Fibroblast of villous mesenchyme (primary cell): ENCODE measurements around the gene SRP14. TPM values are rescaled to one million over a fixed set of nuclear protein-coding genes. Genes with fewer than 3 reads are reported as not detected.
"Not testable (repeated sequence)": the region's sequence is repeated elsewhere in the genome, so short reads cannot be mapped to it uniquely, and the experiment has no call there.

Source experiments
- DNase-seq: peaks from one replicate; pipeline ENCODE4 v3.0.0-alpha.2; 2010; ENCODE audit warnings: low read depth
- H3K4me3 ChIP-seq: 2 replicates; pipeline ENCODE4 v1.5.1; 2011; ENCODE audit warnings: low read depth, mild to moderate bottlenecking, low read length
- total RNA-seq: library from RNA; depleted of rRNA; stranded (reverse); fragments of >200 nt; gene quantifications from 2 replicates; pipeline ENCODE4 v1.2.3, GENCODE V29; 2012
- TF ChIP-seq, protein P1 (sequence below): IDR thresholded peaks from 2 replicates; pipeline ENCODE4 v1.5.1; 2012; ENCODE audit warnings: low read depth, mild to moderate bottlenecking, low read length; ENCODE audit not compliant: insufficient read depth

The SRP14 gene
- total RNA-seq, 1 donor: 93.3 TPM

DNA sequence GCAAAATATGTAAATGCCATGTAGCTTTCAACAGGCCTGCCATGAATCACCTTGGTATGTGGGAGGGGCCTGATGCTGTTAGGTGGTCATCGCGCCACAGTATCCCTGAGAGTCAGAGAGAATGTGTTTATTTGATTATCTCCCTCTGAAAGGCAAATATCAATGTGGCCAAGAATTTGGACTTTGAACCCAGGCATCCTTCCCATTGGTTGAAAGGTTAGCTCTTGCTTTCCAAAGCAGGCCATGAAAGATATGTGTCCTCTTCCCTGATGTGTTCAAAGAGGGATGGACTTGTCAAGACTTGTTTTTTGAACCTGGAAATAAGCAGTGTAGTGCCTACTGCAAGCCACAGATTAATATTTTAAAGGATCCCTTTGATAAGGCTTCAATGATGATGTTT, 36.7 kb downstream of the SRP14 start:
- no peak for DNase-seq
- TF ChIP-seq, protein P1, sequence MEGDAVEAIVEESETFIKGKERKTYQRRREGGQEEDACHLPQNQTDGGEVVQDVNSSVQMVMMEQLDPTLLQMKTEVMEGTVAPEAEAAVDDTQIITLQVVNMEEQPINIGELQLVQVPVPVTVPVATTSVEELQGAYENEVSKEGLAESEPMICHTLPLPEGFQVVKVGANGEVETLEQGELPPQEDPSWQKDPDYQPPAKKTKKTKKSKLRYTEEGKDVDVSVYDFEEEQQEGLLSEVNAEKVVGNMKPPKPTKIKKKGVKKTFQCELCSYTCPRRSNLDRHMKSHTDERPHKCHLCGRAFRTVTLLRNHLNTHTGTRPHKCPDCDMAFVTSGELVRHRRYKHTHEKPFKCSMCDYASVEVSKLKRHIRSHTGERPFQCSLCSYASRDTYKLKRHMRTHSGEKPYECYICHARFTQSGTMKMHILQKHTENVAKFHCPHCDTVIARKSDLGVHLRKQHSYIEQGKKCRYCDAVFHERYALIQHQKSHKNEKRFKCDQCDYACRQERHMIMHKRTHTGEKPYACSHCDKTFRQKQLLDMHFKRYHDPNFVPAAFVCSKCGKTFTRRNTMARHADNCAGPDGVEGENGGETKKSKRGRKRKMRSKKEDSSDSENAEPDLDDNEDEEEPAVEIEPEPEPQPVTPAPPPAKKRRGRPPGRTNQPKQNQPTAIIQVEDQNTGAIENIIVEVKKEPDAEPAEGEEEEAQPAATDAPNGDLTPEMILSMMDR: no peak
- no peak overlapping the region for H3K4me3 ChIP-seq

- H3K4me3 ChIP-seq: no peak overlapping the region
- no peak for DNase-seq
- TF ChIP-seq, protein P1: no peak
Observed at GRCh38 chr15:39999538-40000200, 39.3 kb downstream of the SRP14 start.

DNA sequence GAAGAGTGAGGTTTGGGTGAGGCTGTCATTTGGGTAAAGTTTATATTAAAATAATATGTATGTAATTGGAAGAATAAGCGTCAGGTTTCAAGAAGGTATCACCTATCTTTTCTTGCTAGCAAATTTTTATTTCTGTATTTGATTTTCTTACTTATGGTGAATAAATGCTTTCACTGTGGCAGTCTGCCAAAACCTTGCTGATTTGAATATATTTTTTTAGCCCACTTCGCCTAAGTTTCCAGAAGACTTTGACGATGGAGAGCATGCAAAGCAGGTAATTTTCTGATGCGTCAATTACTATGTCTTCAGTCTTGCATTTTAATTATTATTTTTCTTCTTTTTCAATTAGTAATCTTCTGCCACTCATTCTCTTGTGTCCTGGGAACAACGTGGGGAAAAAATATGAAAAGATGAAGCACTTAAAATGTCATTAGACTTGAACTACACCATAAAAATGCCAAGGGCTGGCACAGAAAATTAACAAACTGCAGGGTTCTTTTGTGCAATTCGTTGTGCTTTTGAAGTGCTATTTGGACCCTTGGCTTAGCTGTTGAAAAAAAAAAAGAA, 40.4 kb downstream of the SRP14 start:
- TF ChIP-seq, protein P1: no peak
- no peak for DNase-seq
- no peak overlapping the region for H3K4me3 ChIP-seq

- TF ChIP-seq, protein P1: no peak
- no peak overlapping the region for H3K4me3 ChIP-seq
- DNase-seq: no peak
Observed at GRCh38 chr15:39997639-39998038, 41.3 kb downstream of the SRP14 start.

DNA sequence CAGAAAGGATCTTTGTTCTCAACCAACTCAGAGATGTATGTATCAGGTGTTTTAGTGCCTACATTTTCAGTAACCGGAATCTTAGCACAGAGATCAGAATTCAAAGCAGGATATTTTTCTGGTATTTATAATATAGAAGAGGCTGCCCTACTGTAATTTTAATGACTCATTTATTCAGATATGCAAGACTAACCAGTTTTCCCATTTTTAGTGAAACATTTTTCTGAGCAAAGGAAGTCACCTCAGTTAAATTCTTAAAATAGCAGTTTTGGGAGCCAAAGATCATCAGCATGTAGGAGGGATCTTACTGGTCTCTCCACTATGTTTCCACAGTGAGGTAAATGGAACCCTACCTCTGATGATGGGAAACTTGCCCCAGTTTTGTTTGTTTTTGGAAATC, 42.0 kb downstream of the SRP14 start:
- H3K4me3 ChIP-seq: no peak overlapping the region
- TF ChIP-seq, protein P1: no peak
- DNase-seq: no peak

GRCh38 chr15:39996228-39996627, 42.8 kb downstream of the SRP14 start:
- DNase-seq, H3K4me3 ChIP-seq: not testable (repeated sequence)

GRCh38 chr15:39992953-39993352, 46.0 kb downstream of the SRP14 start:
- H3K4me3 ChIP-seq, DNase-seq: not testable (repeated sequence)

DNA sequence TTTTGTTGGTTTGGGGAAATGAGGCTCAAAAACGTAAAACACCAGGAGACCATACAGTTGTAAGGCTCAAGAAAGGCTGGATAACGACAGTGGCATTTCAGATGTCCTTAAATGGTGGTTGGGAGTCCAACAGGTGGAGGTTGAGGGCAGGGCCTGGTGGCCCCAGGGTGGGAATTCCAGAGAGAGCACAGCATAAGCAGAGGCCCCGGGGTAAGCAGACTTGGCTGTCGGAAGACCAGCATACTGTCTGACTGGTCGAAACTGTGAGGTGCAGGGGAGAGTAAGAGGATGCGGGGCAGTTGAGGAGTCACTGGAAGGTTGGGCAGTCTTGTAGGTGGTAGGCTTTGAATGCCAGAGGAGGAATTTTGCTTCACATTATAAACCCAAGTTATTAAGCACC, 48.3 kb downstream of the SRP14 start:
- TF ChIP-seq, protein P1: no peak

More for the DNA sequence above, 48.3 kb downstream of the SRP14 start:
- no peak overlapping the region for H3K4me3 ChIP-seq
- DNase-seq: no peak
